ENCODE measurements around the gene USH2A.

- TF ChIP-seq CEBPB (IDR thresholded peaks at IDR 0.05) = no peak
- no peak for TF ChIP-seq RAD21 (IDR thresholded peaks at IDR 0.05; ENCODE audit: low read depth)
- TF ChIP-seq TAF1 (IDR thresholded peaks at IDR 0.05; ENCODE audit: low read depth) = no peak
- TF ChIP-seq EP300 (IDR thresholded peaks at IDR 0.05; ENCODE audit: borderline replicate concordance) = no peak
- TF ChIP-seq MAX (IDR thresholded peaks at IDR 0.05) = no peak
- TF ChIP-seq FOXM1 (IDR thresholded peaks at IDR 0.05; ENCODE audit: borderline replicate concordance, low read depth) = no peak
- TF ChIP-seq EGR1 (IDR thresholded peaks at IDR 0.05) = no peak
- TF ChIP-seq NFIC (IDR thresholded peaks at IDR 0.05) = no peak
- no peak for TF ChIP-seq CREB1 (IDR thresholded peaks at IDR 0.05; ENCODE audit: low read depth)
- TF ChIP-seq YY1 (IDR thresholded peaks at IDR 0.05; ENCODE audit: low read depth) = no peak
- no peak for TF ChIP-seq TEAD4 (IDR thresholded peaks at IDR 0.05)
- no peak for TF ChIP-seq REST (IDR thresholded peaks at IDR 0.05; ENCODE audit: low read depth)
Observed at GRCh38 chr1:215606036-215606435, 817.2 kb downstream of the USH2A start.
